NCI-H82 treated with DMSO at 0.1 percent for 48 hours (cell line): Measurements from ENCODE around the gene MGLL.

Experiments
- DNase-seq: peaks from one replicate; lab custom pipeline; 2025; ENCODE audit not compliant: unreplicated experiment; lab: John Stamatoyannopoulos, UW

The MGLL gene

DNA sequence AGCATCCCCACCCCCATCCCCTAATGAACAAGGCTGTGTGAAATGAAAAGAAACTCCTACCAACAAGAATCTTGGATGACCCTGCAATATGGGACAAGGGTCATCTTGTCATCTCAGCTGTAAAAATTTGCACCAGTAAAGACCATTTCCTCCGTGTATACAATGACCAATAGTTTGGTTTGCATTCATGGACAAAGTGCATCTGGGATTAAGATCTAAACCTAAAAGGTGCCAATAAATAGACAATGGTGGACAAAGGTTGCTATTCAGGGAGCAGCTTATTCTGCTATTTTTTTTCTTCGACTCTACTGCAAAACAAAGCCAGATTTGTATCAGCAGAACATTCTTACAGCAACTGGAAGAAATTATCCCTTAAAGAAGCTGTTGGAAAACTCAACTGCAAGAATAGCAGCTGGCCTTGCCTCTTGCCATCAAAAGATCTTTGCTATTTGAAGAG, 8.0 kb downstream of the MGLL start:
- DNase-seq = no peak

DNA sequence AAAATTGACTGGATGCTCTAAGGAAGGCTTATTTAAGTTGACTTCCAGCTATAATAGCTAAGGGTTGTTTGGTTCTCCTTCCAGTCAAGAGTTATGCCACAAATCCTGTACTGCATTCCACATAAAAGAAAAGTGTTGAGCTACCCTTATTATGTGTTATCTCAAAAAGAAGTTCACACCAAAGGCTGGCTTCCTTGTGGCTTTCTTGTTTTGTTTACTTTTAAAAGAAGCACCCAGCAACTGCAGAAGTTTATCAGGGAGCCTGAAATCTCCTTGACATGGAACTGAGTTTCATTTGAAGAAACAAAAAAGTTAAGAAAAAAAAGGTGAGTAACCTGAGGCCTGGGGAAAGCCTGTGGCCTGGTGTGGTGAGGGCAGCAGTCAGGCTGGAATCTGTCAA, 10.2 kb downstream of the MGLL start:
- DNase-seq = no peak

GRCh38 chr3:127811717-127812116, 10.6 kb downstream of the MGLL start:
- no peak for DNase-seq

DNA sequence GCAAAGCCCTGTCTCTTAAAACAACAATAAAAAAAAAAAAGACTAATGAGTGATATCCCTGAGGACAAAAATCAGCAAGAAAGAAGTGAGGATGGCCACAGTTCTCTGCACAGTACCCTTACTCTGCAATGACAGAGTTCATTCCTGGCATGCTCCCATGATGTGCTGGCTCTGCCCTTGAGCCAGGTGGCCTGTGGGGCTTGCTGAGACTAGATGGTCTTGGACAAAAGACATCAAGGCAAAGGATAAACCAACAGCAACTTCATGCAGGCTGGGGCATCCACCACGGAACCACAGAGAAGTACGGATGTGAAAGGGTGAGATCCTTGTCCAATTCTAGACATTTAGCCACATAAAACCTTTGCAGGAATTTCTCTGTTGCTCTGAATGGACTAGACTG, 12.7 kb downstream of the MGLL start:
- DNase-seq = no peak

- DNase-seq = no peak
Measured at GRCh38 chr3:127809211-127809610, 13.1 kb downstream of the MGLL start.

DNA sequence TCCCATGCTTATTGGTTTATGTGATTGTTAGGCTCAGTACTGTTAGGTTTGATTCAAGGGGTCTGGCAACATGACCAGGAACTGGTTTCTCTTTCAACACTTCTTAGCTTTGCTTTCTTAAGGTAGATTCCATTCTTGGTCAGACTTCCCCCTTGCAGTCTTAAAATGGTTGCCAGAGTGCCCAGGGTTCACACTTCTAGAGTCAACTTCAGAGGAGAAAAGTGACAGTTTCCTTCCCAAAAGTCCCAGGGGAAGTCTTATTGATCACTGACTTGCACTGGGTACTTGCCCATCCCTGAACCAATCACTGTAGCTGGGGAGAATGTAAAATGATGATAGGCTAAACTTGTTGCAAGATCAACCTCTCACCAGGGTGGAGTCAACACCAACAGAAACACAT, 14.1 kb downstream of the MGLL start:
- DNase-seq = no peak

DNA sequence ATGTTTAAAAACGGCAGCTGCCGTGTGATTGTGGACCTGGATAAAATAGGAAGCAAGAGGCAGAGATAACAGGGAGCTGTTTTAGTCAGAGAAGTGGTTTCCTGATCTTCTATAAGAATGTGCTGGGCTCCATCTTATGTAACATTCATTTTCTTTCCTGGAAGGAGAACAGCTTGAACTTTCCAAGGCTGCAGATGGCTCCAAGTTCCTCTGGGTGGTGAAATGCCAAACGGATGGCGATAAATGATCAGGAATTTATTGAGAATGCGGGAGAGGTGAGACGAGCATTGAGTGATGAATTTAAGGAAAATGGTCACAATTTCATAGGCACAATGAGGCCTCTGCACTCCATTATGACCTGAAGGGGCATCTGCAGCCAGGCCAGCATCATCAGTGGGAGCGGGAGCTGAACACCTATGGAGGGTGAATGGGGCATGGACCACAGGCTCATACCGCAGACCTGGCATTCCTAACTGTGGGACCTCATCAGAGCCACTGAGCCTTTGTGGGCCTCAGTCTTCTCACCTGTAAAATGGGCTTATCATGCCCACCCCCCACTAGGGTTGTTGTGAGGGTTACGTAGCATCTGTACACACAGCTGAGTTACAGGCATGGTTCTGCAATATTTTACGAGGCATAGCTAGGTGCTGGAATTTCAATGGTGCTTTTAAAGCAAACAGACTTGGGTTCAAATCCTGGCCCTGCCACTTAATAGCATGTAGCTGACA, 17.1 kb downstream of the MGLL start:
- no peak for DNase-seq

DNA sequence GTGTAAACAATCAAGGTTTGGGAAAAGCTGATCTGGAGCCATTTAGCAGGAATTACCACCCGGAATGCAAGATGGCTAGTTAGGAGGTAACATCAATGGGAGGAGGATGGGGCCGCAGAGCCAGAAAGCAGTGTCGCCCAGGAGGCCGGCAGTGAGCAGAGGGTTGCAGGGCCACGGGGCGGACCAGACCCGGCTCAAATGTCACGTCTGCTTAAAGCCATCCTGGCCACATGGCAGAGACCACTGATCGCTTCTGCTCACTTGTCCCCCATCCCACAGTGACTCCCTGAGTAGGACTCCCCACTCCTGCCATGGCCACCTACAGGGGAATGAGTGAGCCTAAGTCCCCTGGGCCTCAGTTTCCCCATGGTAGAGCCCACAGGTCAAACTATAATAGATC, 18.2 kb downstream of the MGLL start:
- no peak for DNase-seq

DNA sequence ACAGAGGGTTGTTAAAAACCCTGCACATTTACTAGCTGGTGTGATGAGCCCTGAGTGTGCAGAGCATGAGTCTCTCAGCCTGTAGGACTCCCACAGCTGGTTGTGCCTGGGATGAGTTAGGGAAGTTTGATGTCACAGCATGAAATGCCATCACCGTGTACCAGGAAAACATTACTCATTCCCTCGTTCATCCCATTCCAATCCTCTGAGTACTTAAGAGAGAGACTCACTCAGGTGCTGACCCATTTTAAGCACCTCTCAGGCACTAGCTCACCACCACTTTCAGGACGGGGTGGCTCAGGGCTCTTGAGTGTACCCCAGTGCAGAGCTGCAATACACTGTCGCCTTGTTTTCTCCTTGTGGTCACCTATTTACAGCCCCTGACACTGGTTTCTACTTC, 18.7 kb downstream of the MGLL start:
- no peak for DNase-seq

DNA sequence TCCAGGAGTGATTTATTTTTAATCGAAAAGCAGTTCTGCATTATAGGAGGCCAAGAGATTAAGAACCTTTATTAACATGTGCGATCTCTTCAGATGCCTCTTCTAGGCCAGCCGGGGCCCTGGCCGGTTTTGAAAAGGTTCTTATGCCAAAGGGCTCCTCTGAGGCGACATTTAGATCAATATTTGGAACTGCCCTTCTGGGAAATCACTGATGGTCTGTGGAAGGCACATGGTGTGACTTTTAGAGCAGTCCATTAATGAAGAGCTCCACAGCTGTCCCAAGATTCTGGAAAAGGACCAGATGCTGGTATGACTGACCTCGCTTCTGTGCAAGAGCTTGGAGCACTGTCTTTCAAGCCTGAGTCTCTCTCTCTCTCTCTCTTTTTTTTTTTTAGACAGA, 19.7 kb downstream of the MGLL start:
- DNase-seq = no peak

DNA sequence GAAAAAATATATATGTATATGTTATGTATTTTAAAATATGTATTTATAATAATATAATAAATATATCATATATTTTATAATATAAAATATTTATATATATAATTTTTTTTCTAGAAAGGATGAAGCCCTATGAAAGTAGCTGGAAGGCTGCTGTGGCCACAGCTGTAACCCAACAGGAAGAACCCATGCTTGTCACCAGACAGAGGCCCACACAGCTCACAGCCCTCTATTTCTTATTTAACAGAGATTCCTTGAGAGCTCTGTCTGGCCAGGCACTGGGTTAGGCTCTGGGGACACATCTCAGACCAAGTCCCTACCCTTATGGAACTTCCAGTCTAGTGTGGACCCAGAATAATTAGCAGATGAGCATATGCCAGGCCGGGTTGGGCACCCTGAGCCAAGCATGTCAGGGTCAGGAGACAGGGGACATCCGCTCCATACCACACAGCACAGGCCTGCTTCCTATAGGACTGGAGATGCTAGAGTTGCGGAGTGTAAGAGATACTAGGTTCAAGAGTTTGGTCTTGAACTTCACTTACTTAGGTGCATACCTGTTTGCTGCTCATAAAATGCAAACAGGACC, 20.5 kb downstream of the MGLL start:
- no peak for DNase-seq

GRCh38 chr3:127800508-127800907, 21.8 kb downstream of the MGLL start:
- DNase-seq = no peak

DNA sequence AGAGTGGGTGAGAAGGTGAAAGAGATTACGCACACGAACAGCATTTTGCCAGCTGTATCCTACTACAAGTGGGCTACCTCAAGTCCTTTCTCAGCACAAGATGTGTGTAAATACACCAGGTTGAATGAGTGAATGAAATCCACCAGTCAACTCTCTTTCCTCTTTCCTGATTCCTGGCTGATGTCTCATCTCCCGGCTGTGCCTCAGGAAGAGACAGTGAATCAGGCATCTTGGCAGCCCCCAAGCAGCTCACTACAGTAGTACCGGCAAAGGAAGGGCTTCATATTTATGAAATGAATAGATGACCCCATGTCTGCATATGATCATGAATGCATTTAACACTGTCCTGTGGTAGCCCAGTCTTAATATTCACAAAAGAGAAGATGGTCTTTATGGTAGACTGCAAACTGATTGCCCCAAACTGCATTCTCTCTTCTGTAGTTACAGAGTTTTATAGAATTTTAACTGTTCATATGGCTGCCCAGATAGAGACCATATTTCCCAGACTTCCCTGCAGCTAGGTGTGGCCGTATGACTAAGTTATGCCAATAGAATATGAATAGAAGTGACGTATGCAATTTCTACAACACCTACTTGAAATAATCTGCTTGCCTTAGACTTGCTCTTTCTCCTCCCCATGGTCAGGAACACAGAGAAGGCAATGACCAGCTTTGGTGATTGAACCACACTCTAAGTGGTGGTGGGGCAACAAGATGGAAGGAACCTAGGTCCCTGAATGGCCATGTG, 22.7 kb downstream of the MGLL start:
- no peak for DNase-seq

DNA sequence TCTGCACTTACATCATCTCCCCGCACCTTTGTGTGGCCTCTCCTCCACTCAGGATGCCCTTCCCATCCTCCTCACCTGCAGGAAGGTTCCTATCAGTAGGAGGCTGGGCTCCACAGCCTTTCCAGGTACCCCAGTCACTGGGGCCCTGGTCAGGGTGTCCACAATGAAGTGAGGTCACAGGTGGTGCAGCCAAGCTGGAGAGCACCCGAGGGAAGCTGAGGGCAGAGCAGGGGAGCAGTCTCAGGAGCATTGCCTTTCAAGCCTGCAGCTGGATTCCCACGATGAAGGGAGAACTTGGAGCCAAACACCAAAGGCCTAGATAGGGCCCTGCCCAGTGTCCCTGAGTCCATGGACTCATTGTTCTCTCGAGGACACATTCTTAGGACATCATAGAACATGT, 23.6 kb downstream of the MGLL start:
- no peak for DNase-seq

DNA sequence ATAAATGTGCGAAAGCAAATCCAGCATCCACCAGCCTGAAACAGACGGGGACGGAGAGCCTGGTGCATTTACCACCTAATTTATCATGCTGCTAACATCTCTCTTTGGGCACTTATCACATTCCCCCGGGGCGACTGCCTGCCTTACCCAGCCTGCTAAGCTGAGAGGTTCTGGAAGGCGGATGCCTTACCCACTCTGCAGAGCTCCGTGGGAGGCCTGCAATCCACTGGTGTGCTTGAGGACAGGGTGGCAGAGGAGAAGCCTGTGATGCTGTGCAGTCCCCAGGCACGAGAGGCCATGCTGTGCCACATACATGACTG, 25.5 kb downstream of the MGLL start:
- DNase-seq = no peak

- DNase-seq = no peak
Measured at GRCh38 chr3:127796045-127796830, 26.1 kb downstream of the MGLL start.

DNA sequence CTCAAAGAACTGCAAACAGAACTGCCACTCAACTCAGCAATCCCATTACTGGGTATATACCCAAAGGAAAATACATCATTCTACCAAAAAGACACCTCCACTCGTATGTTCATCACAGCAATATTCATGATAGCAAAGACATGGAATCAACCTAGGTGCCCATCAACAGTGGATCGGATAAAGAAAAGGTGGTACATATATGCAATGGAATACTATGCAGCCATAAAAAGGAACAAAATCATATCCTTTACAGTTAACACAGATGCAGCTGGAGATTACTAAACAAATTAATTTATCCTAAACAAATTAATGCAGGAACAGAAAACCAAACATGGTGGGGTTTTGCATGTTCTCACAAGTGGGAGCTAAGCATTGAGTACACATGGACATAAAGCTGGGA, 27.3 kb downstream of the MGLL start:
- no peak for DNase-seq

- no peak for DNase-seq
Measured at GRCh38 chr3:127794402-127794801, 27.9 kb downstream of the MGLL start.

DNA sequence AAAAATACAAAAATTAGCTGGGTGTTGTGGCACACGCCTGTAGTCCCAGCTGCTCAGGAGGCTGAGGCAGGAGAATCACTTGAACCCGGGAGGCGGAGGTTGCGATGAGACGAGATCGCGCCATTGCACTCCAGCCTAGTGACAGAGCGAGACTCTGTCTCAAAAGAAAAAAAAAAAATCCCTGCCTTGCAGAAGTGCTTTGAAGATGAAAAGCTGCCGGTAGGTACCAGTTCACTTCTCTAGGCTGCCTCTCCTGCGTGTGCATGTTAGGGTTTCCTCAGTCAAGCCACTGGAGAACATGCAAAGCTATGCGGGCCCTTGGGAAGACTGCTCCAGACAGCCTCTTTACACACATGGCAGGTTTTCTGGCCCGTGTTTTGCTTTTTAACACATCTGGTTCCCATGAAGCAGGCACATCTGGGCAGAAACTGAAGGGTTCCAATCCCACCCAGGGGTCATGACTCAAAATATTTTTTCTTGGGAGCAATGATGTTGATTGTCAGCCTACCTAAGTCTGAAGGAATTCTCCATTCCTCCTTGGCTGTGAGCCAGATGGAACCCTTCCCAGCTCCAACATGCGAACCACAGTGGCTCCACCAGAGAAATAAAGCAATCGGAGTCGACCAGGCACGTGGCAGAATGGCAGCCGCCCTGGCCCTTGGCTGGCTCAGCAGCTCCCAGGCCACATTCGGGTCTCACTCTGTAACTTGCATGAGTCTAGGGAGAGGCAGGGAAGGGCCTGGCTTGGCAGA, 29.6 kb downstream of the MGLL start:
- no peak for DNase-seq

DNA sequence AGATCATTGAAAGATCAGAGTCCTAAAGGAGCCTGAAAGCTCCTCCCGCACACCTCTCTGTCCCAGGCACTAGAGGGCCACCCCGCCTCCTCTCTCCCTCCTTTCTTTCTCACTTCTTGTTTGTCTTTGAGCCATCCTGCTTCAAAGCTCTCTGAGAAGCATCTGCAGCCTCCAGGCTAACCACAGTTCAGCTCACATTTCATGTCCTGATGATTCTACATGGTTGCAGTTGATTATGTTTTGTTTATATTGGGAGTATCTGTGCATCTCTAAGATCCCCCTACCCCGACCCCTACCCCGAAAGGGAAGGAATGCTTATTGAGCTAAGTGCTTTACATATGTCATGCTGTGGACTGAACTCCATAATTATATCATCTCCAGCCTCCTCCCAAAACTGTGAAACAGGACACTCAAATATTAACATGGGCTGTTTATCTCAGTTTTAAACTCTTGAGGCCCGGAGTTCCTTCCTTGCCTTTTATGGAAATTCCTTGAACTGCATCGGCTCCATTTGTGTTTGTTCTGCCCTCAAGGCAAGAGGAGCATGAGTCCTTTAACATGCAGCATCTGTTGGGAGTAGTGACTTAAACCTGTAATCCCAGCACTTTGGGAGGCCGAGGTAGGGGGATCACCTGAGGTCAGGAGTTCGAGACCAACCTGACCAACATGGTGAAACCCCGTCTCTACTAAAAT, 30.9 kb downstream of the MGLL start:
- peak; percentile 34 for DNase-seq

DNA sequence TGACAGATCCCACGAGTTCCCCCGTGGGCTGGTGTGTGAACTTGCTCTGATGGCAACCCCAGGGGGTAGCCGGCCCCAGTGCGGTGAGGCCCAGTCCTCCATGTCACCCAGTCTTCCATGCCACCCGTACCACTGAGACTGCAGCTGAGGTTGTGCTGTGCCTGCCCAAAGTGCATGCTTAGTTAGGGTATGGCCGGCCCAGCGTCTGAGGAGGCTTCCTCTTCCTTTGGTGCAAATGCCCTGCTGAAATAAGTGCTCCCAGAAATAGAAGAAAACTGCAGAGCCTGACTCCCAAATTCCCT, 31.5 kb downstream of the MGLL start:
- no peak for DNase-seq
